Astrocyte of the cerebellum (primary cell): ENCODE results near the gene FOXJ1.

ENCODE experiments used
- DNase-seq: peaks from one replicate; pipeline ENCODE4 v3.0.0-alpha.2; 2011; ENCODE audit warnings: low read depth
- H3K4me3 ChIP-seq: 2 replicates; pipeline ENCODE4 v1.5.1; 2011; ENCODE audit warnings: mild to moderate bottlenecking, low read depth, low read length, moderate library complexity
- CTCF ChIP-seq: IDR thresholded peaks from 2 replicates; pipeline ENCODE4 v1.5.1; 2012; ENCODE audit warnings: low read length, low read depth, moderate library complexity, mild to moderate bottlenecking; ENCODE audit errors: missing control alignments
- in situ Hi-C: cut with HindIII; loops from 2 replicates; pipeline ENCODE4 v1.10.0; 2017; ENCODE audit warnings: low sequenced_read_pairs

FOXJ1 gene

GRCh38 chr17:76171706-76172105 is 30.7 kb upstream of the FOXJ1 start:
- no peak for DNase-seq
- no peak overlapping the region for H3K4me3 ChIP-seq
- TF ChIP-seq CTCF = no peak
- in situ Hi-C loops = no loop called here

GRCh38 chr17:76170114-76170513 is 29.1 kb upstream of the FOXJ1 start:
- in situ Hi-C loops = no loop called here

GRCh38 chr17:76166906-76167305 is 25.9 kb upstream of the FOXJ1 start:
- no peak overlapping the region for H3K4me3 ChIP-seq
- in situ Hi-C loops = no loop called here
- DNase-seq = no peak
- TF ChIP-seq CTCF = no peak

More at GRCh38 chr17:76170114-76170513, 29.1 kb upstream of the FOXJ1 start:
- TF ChIP-seq CTCF = no peak
- no peak overlapping the region for H3K4me3 ChIP-seq
- no peak for DNase-seq

GRCh38 chr17:76166168-76166567 is 25.1 kb upstream of the FOXJ1 start:
- no peak overlapping the region for H3K4me3 ChIP-seq
- no peak for DNase-seq
- in situ Hi-C loops = no loop called here
- no peak for TF ChIP-seq CTCF

GRCh38 chr17:76164331-76164730 is 23.3 kb upstream of the FOXJ1 start:
- DNase-seq = no peak
- in situ Hi-C loops = no loop called here
- H3K4me3 ChIP-seq = no peak overlapping the region
- no peak for TF ChIP-seq CTCF

GRCh38 chr17:76163919-76164318 is 22.9 kb upstream of the FOXJ1 start:
- in situ Hi-C loops = no loop called here
- no peak overlapping the region for H3K4me3 ChIP-seq
- no peak for TF ChIP-seq CTCF
- DNase-seq = no peak
